Stimulated activated CD8-positive, alpha-beta memory T cell treated with anti-CD3 and anti-CD28 coated beads, Interleukin-4, amount 100 ng/mL, for 24 hours (primary cell): ENCODE measurements around the gene FER.
"Not testable (repeated sequence)": the region's sequence is repeated elsewhere in the genome, so short reads cannot be mapped to it uniquely, and the experiment has no call there.

ENCODE experiments used
- DNase-seq: peaks from one replicate; pipeline ENCODE4 v3.0.0-alpha.2; 2020; ENCODE audit warnings: low read depth

The FER gene

GRCh38 chr5:108798513-108799265, 51.0 kb downstream of the FER start:
- no peak for DNase-seq

- DNase-seq: no peak
These were observed 53.6 kb downstream of the FER start for GRCh38 chr5:108801301-108801700.

GRCh38 chr5:108801776-108802175, 54.1 kb downstream of the FER start:
- no peak for DNase-seq

GRCh38 chr5:108810717-108811116, 63.0 kb downstream of the FER start:
- no peak for DNase-seq

GRCh38 chr5:108813673-108814072, 66.0 kb downstream of the FER start:
- DNase-seq: no peak

- DNase-seq: no peak
These were observed 66.9 kb downstream of the FER start for GRCh38 chr5:108814551-108814950.

- no peak for DNase-seq
These were observed 71.0 kb downstream of the FER start for GRCh38 chr5:108818613-108819272.

GRCh38 chr5:108820983-108821382, 73.3 kb downstream of the FER start:
- no peak for DNase-seq

GRCh38 chr5:108822211-108822947, 74.7 kb downstream of the FER start:
- no peak for DNase-seq

GRCh38 chr5:108827131-108827530, 79.4 kb downstream of the FER start:
- no peak for DNase-seq

GRCh38 chr5:108830705-108831276, 83.1 kb downstream of the FER start:
- DNase-seq: no peak

- no peak for DNase-seq
These were observed 88.8 kb downstream of the FER start for GRCh38 chr5:108836492-108836891.

- not testable (repeated sequence) for DNase-seq
These were observed 94.7 kb downstream of the FER start for GRCh38 chr5:108842260-108842941.

- not testable (repeated sequence) for DNase-seq
These were observed 103.4 kb downstream of the FER start for GRCh38 chr5:108851129-108851528.

- no peak for DNase-seq
These were observed 110.2 kb downstream of the FER start for GRCh38 chr5:108857905-108858304.

- no peak for DNase-seq
These were observed 111.3 kb downstream of the FER start for GRCh38 chr5:108858959-108859358.

GRCh38 chr5:108862211-108862610, 114.5 kb downstream of the FER start:
- no peak for DNase-seq

GRCh38 chr5:108866097-108866496, 118.4 kb downstream of the FER start:
- not testable (repeated sequence) for DNase-seq

- DNase-seq: no peak
These were observed 120.0 kb downstream of the FER start for GRCh38 chr5:108867656-108868055.

GRCh38 chr5:108869066-108869465, 121.4 kb downstream of the FER start:
- no peak for DNase-seq

GRCh38 chr5:108876451-108876850, 128.8 kb downstream of the FER start:
- DNase-seq: no peak

GRCh38 chr5:108878756-108879155, 131.1 kb downstream of the FER start:
- no peak for DNase-seq
